HEK293T (cell line): ENCODE results near the gene ASPRV1.

Experiments used
- ARNT ChIP-seq: fragments of 450-650 bp; IDR thresholded peaks from 2 replicates; pipeline ENCODE4 v1.6.1; 2017; ENCODE audit warnings: mild to moderate bottlenecking
- BHLHE40 ChIP-seq: fragments of 450-650 bp; IDR thresholded peaks from 2 replicates; pipeline ENCODE4 v1.6.1; 2016; ENCODE audit warnings: mild to moderate bottlenecking, moderate library complexity, borderline replicate concordance
- CTBP1 ChIP-seq: fragments of 450-650 bp; IDR thresholded peaks from 2 replicates; pipeline ENCODE4 v1.6.1; 2016; ENCODE audit warnings: borderline replicate concordance
- ELF4 ChIP-seq: fragments of 450-650 bp; IDR thresholded peaks from 2 replicates; pipeline ENCODE4 v1.6.1; 2017; ENCODE audit warnings: antibody characterized with exemption
- FOXA1 ChIP-seq: fragments of 450-650 bp; IDR thresholded peaks from 2 replicates; pipeline ENCODE4 v1.6.1; 2016; ENCODE audit warnings: mild to moderate bottlenecking
- FOXK2 ChIP-seq: fragments of 450-650 bp; IDR thresholded peaks from 2 replicates; pipeline ENCODE4 v1.6.1; 2016; ENCODE audit warnings: mild to moderate bottlenecking
- FOXM1 ChIP-seq: fragments of 450-650 bp; IDR thresholded peaks from 2 replicates; pipeline ENCODE4 v1.6.1; 2017; ENCODE audit warnings: mild to moderate bottlenecking, borderline replicate concordance
- L3MBTL2 ChIP-seq: fragments of 450-650 bp; conservative IDR thresholded peaks from 2 replicates; pipeline ENCODE4 v1.6.1; 2016; ENCODE audit warnings: mild to moderate bottlenecking
- LEF1 ChIP-seq: fragments of 450-650 bp; IDR thresholded peaks from 2 replicates; pipeline ENCODE4 v1.6.1; 2017; ENCODE audit warnings: mild to moderate bottlenecking, borderline replicate concordance
- NFRKB ChIP-seq: fragments of 450-650 bp; IDR thresholded peaks from 2 replicates; pipeline ENCODE4 v1.6.1; 2016; ENCODE audit warnings: mild to moderate bottlenecking, moderate library complexity
- SP1 ChIP-seq: fragments of 450-650 bp; IDR thresholded peaks from 2 replicates; pipeline ENCODE4 v1.6.1; 2017
- SUZ12 ChIP-seq: fragments of 450-650 bp; IDR thresholded peaks from 2 replicates; pipeline ENCODE4 v1.6.1; 2016; ENCODE audit warnings: mild to moderate bottlenecking
- TARDBP ChIP-seq: fragments of 450-650 bp; IDR thresholded peaks from 2 replicates; pipeline ENCODE4 v1.6.1; 2016
- ZNF384 ChIP-seq: fragments of 450-650 bp; IDR thresholded peaks from 2 replicates; pipeline ENCODE4 v1.6.1; 2016

DNA sequence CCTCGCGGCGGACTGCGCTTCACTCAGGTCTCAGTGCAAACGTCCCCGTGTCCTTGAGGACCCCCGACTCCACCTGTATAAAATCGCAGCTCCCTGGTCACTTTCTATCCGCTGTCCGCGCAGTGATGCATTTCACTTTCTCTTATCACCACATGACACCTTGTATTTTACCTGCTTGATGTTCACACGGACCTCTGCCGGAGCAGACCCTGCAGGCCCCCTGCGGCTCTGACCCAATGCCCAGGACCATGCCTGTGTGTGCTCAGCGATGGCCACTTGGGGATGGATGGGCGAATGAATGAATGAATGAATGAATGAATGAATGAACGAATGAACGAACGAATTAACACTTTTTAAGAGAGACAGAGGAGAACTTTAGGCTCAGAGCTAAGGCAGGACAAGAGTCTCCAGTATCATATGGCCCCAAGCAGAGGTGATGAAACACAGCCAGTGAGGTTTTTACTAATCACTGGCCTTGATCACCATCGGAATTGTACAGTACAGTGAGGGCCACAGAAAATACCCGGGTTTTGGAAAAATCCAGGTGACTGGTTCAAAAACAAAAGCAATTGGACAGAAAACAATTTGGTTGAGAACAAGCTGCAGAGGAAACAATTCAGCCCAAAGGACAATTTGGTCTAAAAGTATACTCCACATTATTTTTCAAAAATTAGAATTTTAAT is 12.3 kb downstream of the ASPRV1 start:
- TF ChIP-seq CTBP1 (no peak), SUZ12 (no peak), FOXM1 (no peak), SP1 (no peak), TARDBP (no peak), BHLHE40 (no peak), ARNT (no peak), LEF1 (no peak), L3MBTL2 (no peak), FOXA1 (no peak), ELF4 (no peak), FOXK2 (no peak), ZNF384 (no peak), NFRKB (no peak)
